K562 (cell line): ENCODE measurements around the gene CCSAP. TPM values are rescaled to one million over a fixed set of nuclear protein-coding genes. Genes with fewer than 3 reads are reported as not detected.

ENCODE experiments used
- ATAC-seq: fragments of 200-7000 bp; cut with Tn5 transposase; 3 replicates; pipeline ENCODE4 v1.9.1; 2020; ENCODE audit warnings: moderate library complexity
- BruUV-seq: library from RNA; stranded (reverse); fragments of 400-500 nt; replicated peaks from 2 replicates; lab custom pipeline; 2021; lab: Mats Ljungman, UMichigan
- CTCF ChIA-PET: fragments of 300-600 bp; formaldehyde crosslinking; extraction: SDS; loops from one replicate; lab custom pipeline; 2021; ENCODE audit warnings: low intra/inter-chr PET ratio; lab: Yijun Ruan, JAX
- POLR2A ChIA-PET: fragments of 300-600, 350-650 bp; sonication (Branson Sonifier 250); formaldehyde crosslinking; extraction: SDS; loops from one replicate; lab custom pipeline; 2021; ENCODE audit warnings: antibody characterized with exemption, inconsistent platforms; lab: Yijun Ruan, JAX
- DNase-seq, 4 experiments: peaks; one replicate each; pipeline versions ENCODE4 v3.0.0 to v3.0.0-alpha.2; 2011 to 2018; ENCODE audit warnings: low spot score in 3 of 4, mixed read lengths in 3 of 4; ENCODE audit errors: extremely low read depth in 1 of 4
- FAIRE-seq: peaks from 2 replicates; lab custom pipeline; 2011; peaks lifted over from hg19 to GRCh38; lab: Jason Lieb, UNC
- H2AFZ ChIP-seq: 2 replicates; pipeline ENCODE4 v1.6.0; 2011; ENCODE audit warnings: low read depth, low read length, control low read depth, inconsistent platforms
- H3K27ac ChIP-seq: fragments of 200-600 bp; 3 replicates; pipeline ENCODE4 v1.8.0; 2011; ENCODE audit warnings: low read depth, mild to moderate bottlenecking, control low read depth, inconsistent platforms, low read length, moderate library complexity, mixed read lengths; ENCODE audit errors: extremely low read depth
- H3K27me3 ChIP-seq, 2 experiments: fragments of 300-600 bp in 1 of 2; 2 replicates in 1 of 2; 3 replicates in 1 of 2; pipeline versions ENCODE4 v1.6.0 to v1.8.0; 2011; ENCODE audit warnings: inconsistent platforms in 2 of 2, low read length in 2 of 2, mild to moderate bottlenecking in 1 of 2, mixed read lengths in 1 of 2, moderate library complexity in 1 of 2; ENCODE audit not compliant: control insufficient read depth in 2 of 2, insufficient read depth in 2 of 2
- H3K36me3 ChIP-seq: fragments of 300-600 bp; 3 replicates; pipeline ENCODE4 v1.8.0; 2011; ENCODE audit warnings: mild to moderate bottlenecking, low read length, inconsistent platforms; ENCODE audit not compliant: control insufficient read depth, insufficient read depth
- H3K4me1 ChIP-seq, 2 experiments: fragments of 200-600 bp in 1 of 2; replicated peaks in 1 of 2; 2 replicates in 1 of 2; 3 replicates in 1 of 2; pipeline versions ENCODE4 v1.5.1 to v1.8.0; 2011; ENCODE audit warnings: inconsistent platforms in 2 of 2, low read length in 2 of 2, mild to moderate bottlenecking in 1 of 2, mixed read lengths in 1 of 2, moderate library complexity in 1 of 2; ENCODE audit not compliant: control insufficient read depth in 2 of 2, insufficient read depth in 2 of 2
- H3K4me2 ChIP-seq: 2 replicates; pipeline ENCODE4 v1.6.1; 2011; ENCODE audit warnings: low read length, control low read depth, inconsistent platforms, mixed read lengths; ENCODE audit not compliant: insufficient read depth
- H3K4me3 ChIP-seq: fragments of 200-600 bp; sonication (generic), shearing (Covaris generic); 2 replicates; pipeline ENCODE4 v1.5.1; 2016; ENCODE audit warnings: control low read depth, inconsistent platforms
- H3K79me2 ChIP-seq: fragments of 200-600 bp; 3 replicates; pipeline ENCODE4 v1.8.0; 2011; ENCODE audit warnings: low read length, inconsistent platforms; ENCODE audit not compliant: control insufficient read depth, insufficient read depth
- H3K9ac ChIP-seq, 2 experiments: 2 replicates each; pipeline versions ENCODE4 v1.6.0 to v1.6.1; 2011; ENCODE audit warnings: low read depth in 2 of 2, low read length in 2 of 2, control low read depth in 1 of 2, inconsistent platforms in 1 of 2, mild to moderate bottlenecking in 1 of 2, mixed read lengths in 1 of 2; ENCODE audit not compliant: insufficient read depth in 1 of 2
- H3K9me1 ChIP-seq: one replicate; pipeline ENCODE4 v1.6.0; 2011; ENCODE audit warnings: inconsistent platforms, mild to moderate bottlenecking, low read length, moderate library complexity; ENCODE audit not compliant: control insufficient read depth, insufficient read depth
- H3K9me3 ChIP-seq: replicated peaks from 2 replicates; pipeline ENCODE4 v1.5.1; 2011; ENCODE audit warnings: low read depth, low read length, inconsistent platforms; ENCODE audit not compliant: control insufficient read depth, insufficient read depth
- H4K20me1 ChIP-seq: replicated peaks from 2 replicates; pipeline ENCODE4 v1.6.1; 2011; ENCODE audit warnings: low read length, inconsistent platforms, mixed read lengths; ENCODE audit not compliant: control insufficient read depth, insufficient read depth
- BCL6 ChIP-seq: fragments of 250-450 bp; sonication (Bioruptor Pico); IDR thresholded peaks from 2 replicates; pipeline ENCODE4 v1.4.0; 2020
- CBFA2T2 ChIP-seq: fragments of 450-650 bp; conservative IDR thresholded peaks from 2 replicates; pipeline ENCODE4 v1.6.1; 2017; ENCODE audit warnings: mild to moderate bottlenecking
- CEBPG ChIP-seq, 3 experiments: fragments of 200-800 bp in 1 of 3; sonication (Bioruptor generic) in 1 of 3; sonication (generic) in 1 of 3; formaldehyde crosslinking in 1 of 3; IDR thresholded peaks in 2 of 3; conservative IDR thresholded peaks in 1 of 3; 2 replicates each; pipeline versions ENCODE4 v1.6.1 to v1.8.0; 2016 to 2022; ENCODE audit warnings: missing compliant biosample characterization in 2 of 3, missing genetic modification characterization in 2 of 3, mild to moderate bottlenecking in 1 of 3, missing genetic modification reagents in 1 of 3
- ELF1 ChIP-seq: fragments of 200-800 bp; sonication (Bioruptor generic); IDR thresholded peaks from 2 replicates; pipeline ENCODE4 v1.6.1; 2016; ENCODE audit warnings: missing genetic modification characterization, missing compliant biosample characterization
- JUN ChIP-seq, 2 experiments: sonication (generic) in 1 of 2; formaldehyde crosslinking in 1 of 2; IDR thresholded peaks; 2 replicates each; pipeline versions ENCODE4 v1.6.1 to v1.8.0; 2012 to 2022; ENCODE audit warnings: borderline replicate concordance in 2 of 2, mild to moderate bottlenecking in 2 of 2, improper control_type of control experiment in 1 of 2, low read depth in 1 of 2, low read length in 1 of 2, missing genetic modification reagents in 1 of 2
- MCM2 ChIP-seq: fragments of 450-650 bp; IDR thresholded peaks from 2 replicates; pipeline ENCODE4 v1.6.1; 2017; ENCODE audit warnings: low read depth, mild to moderate bottlenecking
- SETDB1 ChIP-seq: IDR thresholded peaks from one replicate; pipeline ENCODE4 v1.6.1; 2012; ENCODE audit warnings: low read length, control low read depth, inconsistent platforms
- SP2 ChIP-seq: IDR thresholded peaks from 2 replicates; pipeline ENCODE4 v1.6.1; 2011; ENCODE audit warnings: mild to moderate bottlenecking, low read depth, low read length, moderate library complexity; ENCODE audit not compliant: poor library complexity, severe bottlenecking; ENCODE audit errors: extremely low read depth
- SRSF1 ChIP-seq: fragments of 200-400 bp; formaldehyde crosslinking; IDR thresholded peaks from 2 replicates; pipeline ENCODE4 v1.6.1; 2017; ENCODE audit warnings: mild to moderate bottlenecking, low read depth, low read length, moderate library complexity
- TAF7 ChIP-seq: fragments of 450-650 bp; IDR thresholded peaks from 2 replicates; pipeline ENCODE4 v1.6.1; 2016; ENCODE audit warnings: missing genetic modification characterization, missing compliant biosample characterization
- ZNF324 ChIP-seq: fragments of 250-450 bp; sonication (Bioruptor Pico); IDR thresholded peaks from 2 replicates; pipeline ENCODE4 v1.4.0; 2020; ENCODE audit warnings: mild to moderate bottlenecking
- ZNF589 ChIP-seq: fragments of 200-800 bp; sonication (Bioruptor generic); IDR thresholded peaks from 2 replicates; pipeline ENCODE4 v1.6.1; 2016; ENCODE audit warnings: low read depth, missing genetic modification characterization, missing compliant biosample characterization
- WGBS: fragments of 100-300 bp; shearing (Covaris generic); methylation state at CpG from one replicate; pipeline ENCODE4 v1.1.6; 2016; ENCODE audit warnings: low coverage, mixed read lengths; ENCODE audit not compliant: insufficient coverage; ENCODE audit errors: missing lambda C conversion rate; 5-methylcytosine and 5-hydroxymethylcytosine counted together
- in situ Hi-C: fragments of 300-500 bp; cut with MboI; formaldehyde crosslinking; loops from 4 replicates; pipeline ENCODE4 v1.15.0; 2018; ENCODE audit warnings: inconsistent platforms, mixed read lengths
- intact Hi-C: fragments of 100-400 bp; cut with micrococcal nuclease; formaldehyde crosslinking; loops from 2 replicates; pipeline ENCODE4 v1.14.2; 2022
- polyA plus RNA-seq, 8 experiments: library from polyadenylated mRNA; depleted of rRNA in 4 of 8; stranded (reverse) in 5 of 8; unstranded in 3 of 8; fragments of >200 nt; fragmentation: Nextera tagmentation in 2 of 8; fragmentation: Illumina TruSeq in 1 of 8; extraction: Ambion mirVana in 2 of 8; extraction: Trizol in 1 of 8; gene quantifications; 2 replicates each; pipeline versions ENCODE4 v1.2.1 to v1.2.3, GENCODE V29; 2011 to 2014; ENCODE audit warnings: inconsistent platforms in 1 of 8, missing spikeins in 1 of 8
- total RNA-seq, 7 experiments: library from RNA; depleted of rRNA in 6 of 7; stranded (reverse); fragments of >200 nt in 6 of 7; fragmentation: Illumina TruSeq in 2 of 7; extraction: Trizol in 2 of 7; gene quantifications; 2 replicates each; pipeline versions ENCODE4 v1.2.1 to v1.2.3, GENCODE V29; 2011 to 2021; ENCODE audit warnings: low replicate concordance in 1 of 7
- TF ChIP-seq, protein P1 (sequence below): fragments of 450-650 bp; formaldehyde crosslinking; IDR thresholded peaks from 2 replicates; pipeline ENCODE4 v1.4.0; 2020; ENCODE audit warnings: mild to moderate bottlenecking, moderate library complexity
- TF ChIP-seq, protein P2 (sequence below): fragments of 250-450 bp; sonication (Bioruptor Pico); IDR thresholded peaks from 2 replicates; pipeline ENCODE4 v1.4.0; 2020; ENCODE audit warnings: borderline replicate concordance
- TF ChIP-seq, protein P3 (sequence below): fragments of 250-450 bp; sonication (Bioruptor Pico); IDR thresholded peaks from 2 replicates; pipeline ENCODE4 v1.5.0; 2021
- TF ChIP-seq, protein P4 (sequence below), 2 experiments: fragments of 200-800 bp in 1 of 2; sonication (Bioruptor generic) in 1 of 2; sonication (generic) in 1 of 2; formaldehyde crosslinking in 1 of 2; IDR thresholded peaks in 1 of 2; conservative IDR thresholded peaks in 1 of 2; 2 replicates each; pipeline versions ENCODE4 v1.5.0 to v1.6.1; 2016 to 2020; ENCODE audit warnings: missing compliant biosample characterization in 1 of 2, missing genetic modification characterization in 1 of 2, missing genetic modification reagents in 1 of 2

CCSAP gene
- total and polyA plus RNA-seq, 9 of the 15 experiments (the other 6 are each of a cell fraction or from before 2014, with no cell fraction given): 3.6 to 15.9 (median 9.5) TPM

DNA sequence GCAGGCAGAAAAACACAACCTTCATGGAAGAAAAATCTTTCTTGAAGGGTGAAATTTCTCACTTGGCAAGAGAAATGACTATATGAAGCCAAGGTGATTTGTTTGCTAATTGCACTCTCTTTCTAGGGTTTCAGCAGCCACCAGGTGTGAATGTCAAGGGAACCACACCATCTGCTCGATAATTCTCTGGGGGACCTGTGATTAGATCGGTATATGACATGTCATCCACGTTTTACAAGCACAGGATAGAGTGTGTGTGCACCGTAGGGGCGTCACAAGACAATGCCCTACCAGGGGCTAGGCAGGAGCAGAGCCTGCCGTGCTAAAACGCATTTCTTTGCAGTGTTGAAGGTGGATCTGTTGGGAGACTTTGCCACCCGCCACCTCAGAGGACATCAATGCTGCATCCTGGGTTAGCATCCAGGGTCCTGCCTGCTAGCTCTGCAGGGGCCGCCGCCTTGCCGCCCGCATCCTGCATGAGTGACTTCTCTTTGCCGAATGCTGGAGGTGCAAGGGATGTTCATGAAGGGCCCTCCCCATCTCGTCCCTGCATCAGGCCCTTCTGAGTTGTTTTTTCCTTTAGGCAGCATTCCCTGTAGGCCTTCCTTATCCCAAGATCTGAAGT, 37.8 kb upstream of the CCSAP start:
- no peak for ATAC-seq
- no peak for DNase-seq
- WGBS: under 1% methylated on average over 10 of the region's 14 CpGs
- intact Hi-C loops (loop anchor here (5.0 kb wide), 1 partner anchor 123 kb away; no protein-coding TSS in a partner anchor), in situ Hi-C loops (no loop called here)
- H3K27ac ChIP-seq: no peak overlapping the region
- no peak overlapping the region for H3K9ac ChIP-seq
- 0 out of 2 replicates have a peak, but pooled peaks cover 2% of the 10 kb centered on the region for H4K20me1 ChIP-seq
- ChIA-PET POLR2A (interaction anchor here (0.6 kb wide), 1 partner anchor 9 kb away, joined by 4 read pairs; no protein-coding TSS in a partner anchor), CTCF (no interaction called here)
- no TSS peak for BruUV-seq
- H3K9me3 ChIP-seq: no peaks in the 10 kb centered on the region
- H3K79me2 ChIP-seq: no peaks in the 10 kb centered on the region
- H2AFZ ChIP-seq: no peak overlapping the region
- FAIRE-seq: no peak
- H3K4me1 ChIP-seq: peaks cover 0 to 3% of the 10 kb centered on the region in 2 experiments; a peak in 1 of 5 replicates
- no peaks in the 10 kb centered on the region for H3K36me3 ChIP-seq
- no peak overlapping the region for H3K4me2 ChIP-seq
- H3K9me1 ChIP-seq: no peaks in the 10 kb centered on the region
- H3K4me3 ChIP-seq: no peak overlapping the region
- H3K27me3 ChIP-seq: peaks cover 72 to 79% of the 10 kb centered on the region in 2 experiments
- TF ChIP-seq, protein P1, sequence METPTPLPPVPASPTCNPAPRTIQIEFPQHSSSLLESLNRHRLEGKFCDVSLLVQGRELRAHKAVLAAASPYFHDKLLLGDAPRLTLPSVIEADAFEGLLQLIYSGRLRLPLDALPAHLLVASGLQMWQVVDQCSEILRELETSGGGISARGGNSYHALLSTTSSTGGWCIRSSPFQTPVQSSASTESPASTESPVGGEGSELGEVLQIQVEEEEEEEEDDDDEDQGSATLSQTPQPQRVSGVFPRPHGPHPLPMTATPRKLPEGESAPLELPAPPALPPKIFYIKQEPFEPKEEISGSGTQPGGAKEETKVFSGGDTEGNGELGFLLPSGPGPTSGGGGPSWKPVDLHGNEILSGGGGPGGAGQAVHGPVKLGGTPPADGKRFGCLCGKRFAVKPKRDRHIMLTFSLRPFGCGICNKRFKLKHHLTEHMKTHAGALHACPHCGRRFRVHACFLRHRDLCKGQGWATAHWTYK: no peak
- no peak for TF ChIP-seq SRSF1
- no peak for TF ChIP-seq ZNF589 (CRISPR knock-in tag)
- TF ChIP-seq, protein P2, sequence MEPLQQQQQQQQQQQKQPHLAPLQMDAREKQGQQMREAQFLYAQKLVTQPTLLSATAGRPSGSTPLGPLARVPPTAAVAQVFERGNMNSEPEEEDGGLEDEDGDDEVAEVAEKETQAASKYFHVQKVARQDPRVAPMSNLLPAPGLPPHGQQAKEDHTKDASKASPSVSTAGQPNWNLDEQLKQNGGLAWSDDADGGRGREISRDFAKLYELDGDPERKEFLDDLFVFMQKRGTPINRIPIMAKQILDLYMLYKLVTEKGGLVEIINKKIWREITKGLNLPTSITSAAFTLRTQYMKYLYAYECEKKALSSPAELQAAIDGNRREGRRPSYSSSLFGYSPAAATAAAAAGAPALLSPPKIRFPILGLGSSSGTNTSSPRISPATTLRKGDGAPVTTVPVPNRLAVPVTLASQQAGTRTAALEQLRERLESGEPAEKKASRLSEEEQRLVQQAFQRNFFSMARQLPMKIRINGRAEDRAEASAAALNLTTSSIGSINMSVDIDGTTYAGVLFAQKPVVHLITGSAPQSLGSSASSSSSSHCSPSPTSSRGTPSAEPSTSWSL (CRISPR knock-in tag): no peak
- no peak for TF ChIP-seq BCL6 (CRISPR knock-in tag)
- no peak for TF ChIP-seq SP2
- TF ChIP-seq SETDB1: no peak
- no peak for TF ChIP-seq JUN (IDR thresholded peaks at IDR 0.05; ENCODE audit: borderline replicate concordance, low read depth, low read length)
- TF ChIP-seq JUN (CRISPR knock-in tag; IDR thresholded peaks at IDR 0.05; ENCODE audit: borderline replicate concordance): no peak
- no peak for TF ChIP-seq CBFA2T2
- no peak for TF ChIP-seq ZNF324 (CRISPR knock-in tag)
- no peak for TF ChIP-seq MCM2
- TF ChIP-seq, protein P3, sequence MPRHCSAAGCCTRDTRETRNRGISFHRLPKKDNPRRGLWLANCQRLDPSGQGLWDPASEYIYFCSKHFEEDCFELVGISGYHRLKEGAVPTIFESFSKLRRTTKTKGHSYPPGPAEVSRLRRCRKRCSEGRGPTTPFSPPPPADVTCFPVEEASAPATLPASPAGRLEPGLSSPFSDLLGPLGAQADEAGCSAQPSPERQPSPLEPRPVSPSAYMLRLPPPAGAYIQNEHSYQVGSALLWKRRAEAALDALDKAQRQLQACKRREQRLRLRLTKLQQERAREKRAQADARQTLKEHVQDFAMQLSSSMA (CRISPR knock-in tag): no peak
- TF ChIP-seq, protein P4, sequence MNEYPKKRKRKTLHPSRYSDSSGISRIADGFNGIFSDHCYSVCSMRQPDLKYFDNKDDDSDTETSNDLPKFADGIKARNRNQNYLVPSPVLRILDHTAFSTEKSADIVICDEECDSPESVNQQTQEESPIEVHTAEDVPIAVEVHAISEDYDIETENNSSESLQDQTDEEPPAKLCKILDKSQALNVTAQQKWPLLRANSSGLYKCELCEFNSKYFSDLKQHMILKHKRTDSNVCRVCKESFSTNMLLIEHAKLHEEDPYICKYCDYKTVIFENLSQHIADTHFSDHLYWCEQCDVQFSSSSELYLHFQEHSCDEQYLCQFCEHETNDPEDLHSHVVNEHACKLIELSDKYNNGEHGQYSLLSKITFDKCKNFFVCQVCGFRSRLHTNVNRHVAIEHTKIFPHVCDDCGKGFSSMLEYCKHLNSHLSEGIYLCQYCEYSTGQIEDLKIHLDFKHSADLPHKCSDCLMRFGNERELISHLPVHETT (CRISPR knock-in tag; conservative IDR thresholded peaks at IDR 0.05 in 1 of 2, IDR thresholded peaks at IDR 0.05 in 1 of 2): no peak
- TF ChIP-seq CEBPG (CRISPR knock-in tag; IDR thresholded peaks at IDR 0.05): no peak
- no peak for TF ChIP-seq CEBPG (tag; conservative IDR thresholded peaks at IDR 0.05 in 1 of 2, IDR thresholded peaks at IDR 0.05 in 1 of 2)
- TF ChIP-seq TAF7 (tag): no peak
- no peak for TF ChIP-seq ELF1 (tag)
